COR-L47 (cell line): ENCODE results near the gene MIF.
A peak's percentile ranks its signal among the peaks of the same experiment; 100 is the strongest.
"Not testable (repeated sequence)": the region's sequence is repeated elsewhere in the genome, so short reads cannot be mapped to it uniquely, and the experiment has no call there.

Experiments
- DNase-seq: peaks from one replicate; lab custom pipeline; 2025; lab: John Stamatoyannopoulos, UW

The MIF gene

GRCh38 chr22:23893945-23894709, at the start of gene MIF:
Gene MIF (plus strand): TSS chr22:23894383. CDS start chr22:23894475, 92 bp downstream.
- DNase-seq: peak; percentile 96

- DNase-seq: no peak
Observed at GRCh38 chr22:23844739-23845202, 49.4 kb upstream of the MIF start.

- no peak for DNase-seq
Observed at GRCh38 chr22:23845265-23846080, 48.7 kb upstream of the MIF start.

GRCh38 chr22:23846081-23846469, 48.1 kb upstream of the MIF start:
- no peak for DNase-seq

DNA sequence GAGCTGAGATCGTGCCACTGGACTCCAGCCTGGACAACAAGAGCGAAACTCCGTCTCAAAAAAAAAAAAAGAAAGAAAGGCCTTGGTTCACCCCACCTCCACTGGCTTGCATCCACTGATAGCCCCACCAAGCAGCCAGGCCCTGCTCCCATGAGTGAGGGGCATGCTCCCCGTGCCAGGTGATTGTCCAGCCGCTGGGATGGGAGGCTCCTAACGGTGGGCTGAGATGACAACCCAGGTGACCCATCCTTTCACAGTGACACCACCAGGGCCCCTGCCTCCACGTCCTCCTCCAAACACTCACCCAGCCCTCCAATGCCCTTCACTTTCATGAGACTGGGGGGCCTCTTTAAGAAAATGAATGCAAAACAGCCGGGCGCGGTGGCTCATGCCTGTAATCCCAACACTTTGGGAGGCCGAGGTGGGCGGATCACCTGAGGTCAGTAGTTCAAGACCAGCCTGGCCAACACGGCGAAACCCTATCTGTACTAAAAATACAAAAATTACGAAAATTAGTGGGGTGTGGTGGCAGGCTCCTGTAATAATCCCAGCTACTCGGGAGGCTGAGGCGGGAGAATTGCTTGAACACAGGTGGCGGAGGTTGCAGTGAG, 46.8 kb upstream of the MIF start:
- no peak for DNase-seq

GRCh38 chr22:23847991-23848864, 46.0 kb upstream of the MIF start:
- DNase-seq: no peak

DNA sequence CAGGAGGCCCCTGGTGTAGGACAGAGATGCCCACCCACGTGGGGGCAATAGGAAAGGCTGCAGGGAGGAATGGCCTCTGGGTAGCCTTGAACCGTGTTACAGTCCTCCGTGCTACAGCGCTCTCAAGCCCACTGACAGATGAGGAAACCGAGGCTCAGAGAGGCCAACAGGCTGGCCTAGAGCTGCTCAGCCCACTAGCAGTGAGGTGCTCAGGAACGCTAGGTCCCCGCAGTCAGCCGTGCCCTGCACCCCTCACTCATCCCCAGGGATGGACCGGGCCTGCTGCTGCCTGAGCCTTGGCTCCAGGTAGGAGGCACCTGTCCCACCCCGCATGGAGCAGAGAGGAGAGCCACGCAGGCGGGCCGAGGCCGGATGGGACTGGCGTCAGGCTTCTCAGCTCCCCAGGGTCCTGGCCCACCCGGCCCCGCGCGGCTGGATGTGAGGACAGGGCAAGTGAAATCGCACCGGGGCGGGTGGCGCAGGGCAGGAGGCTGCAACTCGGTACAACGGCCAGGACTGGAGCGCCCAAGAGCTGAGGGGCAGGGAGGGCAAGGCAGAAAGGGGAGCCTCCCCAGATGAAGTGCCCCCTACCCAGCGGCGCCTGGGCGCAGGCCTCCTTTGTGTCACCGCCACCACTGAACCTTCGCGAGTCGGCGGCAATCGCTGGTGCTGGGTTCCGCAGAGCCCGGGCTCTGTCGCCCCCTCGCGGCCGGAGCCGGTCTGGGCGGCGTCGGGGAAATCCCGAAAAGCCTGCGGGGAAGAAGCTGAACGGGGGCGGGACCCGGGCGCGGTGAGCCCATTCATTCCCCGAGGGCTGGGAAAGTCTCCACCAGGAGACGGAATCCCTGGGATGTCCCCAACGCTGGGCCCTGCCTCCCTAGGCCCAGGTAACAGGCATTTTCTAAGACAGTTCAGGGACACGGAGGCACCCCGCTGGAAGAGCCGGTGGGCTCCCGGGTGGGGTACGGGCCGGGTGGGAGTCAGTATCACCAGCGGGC, 44.9 kb upstream of the MIF start:
- DNase-seq: peak; percentile 76

GRCh38 chr22:23850136-23850611, 44.0 kb upstream of the MIF start:
- DNase-seq: no peak

DNA sequence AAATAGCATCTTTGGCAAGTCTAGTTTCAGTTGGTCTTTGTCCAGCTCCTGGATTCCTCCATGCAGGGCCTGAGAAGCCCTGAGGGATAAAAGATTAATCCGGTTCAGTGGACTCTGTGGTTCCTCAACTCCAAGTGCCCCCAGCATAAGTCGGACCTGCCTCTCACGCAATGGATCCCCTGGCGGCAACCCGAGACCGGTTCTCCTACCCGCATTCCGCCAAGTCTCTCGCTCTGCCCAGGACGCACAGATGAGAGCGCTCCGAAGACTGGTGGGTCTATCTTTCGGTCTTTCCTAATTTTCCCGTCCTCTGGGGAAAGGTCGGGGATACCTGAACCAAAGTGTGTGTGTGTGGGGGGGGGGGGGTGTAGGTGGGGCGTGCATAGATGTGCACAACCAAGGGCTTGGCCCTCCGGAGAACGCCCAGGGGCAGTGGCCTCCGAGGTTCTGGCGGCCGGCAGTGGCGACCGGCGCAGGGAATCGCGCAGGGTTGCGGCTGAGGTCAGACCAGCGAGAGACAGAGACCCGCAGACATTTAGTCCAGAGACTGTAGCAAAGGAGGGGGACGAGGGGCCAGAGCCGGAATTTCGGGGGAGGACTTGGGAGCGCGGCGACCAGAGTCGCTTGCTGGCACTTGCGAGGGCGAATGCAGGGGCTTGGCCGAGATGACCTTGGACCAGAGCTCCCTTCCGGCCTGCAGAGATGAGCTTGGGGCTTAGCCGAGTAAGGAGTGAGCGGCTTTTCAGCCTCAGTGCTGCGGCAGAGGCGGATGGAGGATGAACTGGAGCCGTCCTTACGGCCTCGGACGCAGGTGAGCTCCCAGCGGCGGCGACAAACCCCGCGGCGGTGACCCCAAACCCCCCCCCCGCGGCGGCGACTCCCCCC, 37.2 kb upstream of the MIF start:
- DNase-seq: peak; percentile 51

GRCh38 chr22:23857606-23858483, 36.3 kb upstream of the MIF start, which contains the start of gene SLC2A11:
Gene SLC2A11 (plus strand): TSS chr22:23857875. CDS start chr22:23858000, 125 bp downstream.
- peak; percentile 99 for DNase-seq

- DNase-seq: no peak
Observed at GRCh38 chr22:23858484-23858815, 35.7 kb upstream of the MIF start.

DNA sequence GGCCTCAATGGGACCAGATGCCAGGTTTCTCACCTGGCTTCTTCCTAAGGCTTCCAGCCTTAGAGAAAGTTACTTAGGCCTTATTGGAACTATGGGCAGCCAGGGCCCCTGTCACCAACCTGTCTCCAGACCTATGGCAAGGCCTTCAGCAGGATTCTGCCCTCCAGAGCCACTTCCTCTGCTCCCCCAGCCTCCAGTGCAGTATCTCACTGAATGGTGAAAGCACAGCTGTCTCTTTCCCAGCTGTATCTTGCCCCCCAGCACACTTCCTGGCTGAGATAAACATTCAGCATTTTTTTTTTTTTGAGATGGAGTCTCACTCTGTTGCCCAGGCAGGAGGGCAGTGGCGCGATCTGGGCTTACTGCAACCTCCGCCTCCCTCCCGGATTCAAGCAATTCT, 35.0 kb upstream of the MIF start:
- no peak for DNase-seq

- DNase-seq: not testable (repeated sequence)
Observed at GRCh38 chr22:23860187-23860586, 34.0 kb upstream of the MIF start.

GRCh38 chr22:23862103-23862502, 32.1 kb upstream of the MIF start:
- DNase-seq: peak; percentile 51

DNA sequence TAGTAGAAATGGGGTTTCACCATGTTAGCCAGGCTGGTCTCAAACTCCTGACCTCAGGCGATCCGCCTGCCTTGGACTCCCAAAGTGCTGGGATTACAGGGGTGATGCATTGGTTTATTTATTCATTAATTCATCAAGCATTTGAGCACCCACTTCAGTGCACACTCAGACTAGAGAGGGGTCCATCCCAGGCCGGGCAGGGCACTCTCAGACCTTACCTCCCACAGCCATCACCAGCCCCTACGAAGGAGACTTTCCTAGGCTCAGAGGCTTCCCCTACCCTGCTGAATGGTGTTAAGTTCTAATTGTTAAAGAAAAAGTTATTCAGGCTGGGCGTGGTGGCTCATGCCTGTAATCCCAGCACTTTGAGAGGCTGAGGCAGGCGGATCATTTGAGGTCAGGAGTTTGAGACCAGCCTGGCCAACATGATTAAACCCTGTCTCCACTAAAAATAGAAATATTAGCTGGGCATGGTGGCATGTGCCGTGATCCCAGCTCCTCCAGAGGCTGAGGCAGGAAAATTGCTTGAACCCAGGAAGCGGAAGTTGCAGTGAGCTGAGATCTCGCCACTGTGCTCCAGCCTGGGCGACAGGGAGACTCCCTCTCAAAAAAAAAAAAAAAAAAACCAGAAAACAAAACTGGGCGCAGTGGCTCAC, 29.6 kb upstream of the MIF start:
- not testable (repeated sequence) for DNase-seq

DNA sequence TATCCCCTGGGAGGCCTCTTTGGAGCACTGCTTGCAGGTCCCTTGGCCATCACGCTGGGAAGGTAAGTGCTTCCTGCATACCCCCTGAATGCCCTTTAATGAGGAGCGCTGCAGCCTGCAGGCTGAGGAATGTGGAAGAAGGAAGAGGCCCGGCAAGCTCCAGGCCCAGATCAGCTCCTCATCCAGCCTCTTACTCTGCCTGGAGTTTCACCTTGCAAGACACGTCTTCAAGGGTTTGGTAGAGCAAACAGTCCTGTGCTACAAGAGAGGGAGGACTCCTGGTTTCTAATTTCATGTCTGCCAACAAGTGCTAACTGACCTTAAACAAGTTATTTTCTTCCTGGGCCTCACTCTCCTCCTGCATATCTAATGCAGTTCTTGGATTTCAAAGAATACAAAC, 25.6 kb upstream of the MIF start:
- DNase-seq: no peak

- DNase-seq: no peak
Observed at GRCh38 chr22:23874871-23875270, 19.3 kb upstream of the MIF start.

- no peak for DNase-seq
Observed at GRCh38 chr22:23875801-23876200, 18.4 kb upstream of the MIF start.
